Superior temporal gyrus (tissue), 1 donor: Measurements from ENCODE around the gene CNTROB.

Experiments
- DNase-seq: peaks from one replicate; pipeline ENCODE4 v3.0.0-alpha.2; 2016; ENCODE audit errors: extremely low spot score

The CNTROB gene

DNA sequence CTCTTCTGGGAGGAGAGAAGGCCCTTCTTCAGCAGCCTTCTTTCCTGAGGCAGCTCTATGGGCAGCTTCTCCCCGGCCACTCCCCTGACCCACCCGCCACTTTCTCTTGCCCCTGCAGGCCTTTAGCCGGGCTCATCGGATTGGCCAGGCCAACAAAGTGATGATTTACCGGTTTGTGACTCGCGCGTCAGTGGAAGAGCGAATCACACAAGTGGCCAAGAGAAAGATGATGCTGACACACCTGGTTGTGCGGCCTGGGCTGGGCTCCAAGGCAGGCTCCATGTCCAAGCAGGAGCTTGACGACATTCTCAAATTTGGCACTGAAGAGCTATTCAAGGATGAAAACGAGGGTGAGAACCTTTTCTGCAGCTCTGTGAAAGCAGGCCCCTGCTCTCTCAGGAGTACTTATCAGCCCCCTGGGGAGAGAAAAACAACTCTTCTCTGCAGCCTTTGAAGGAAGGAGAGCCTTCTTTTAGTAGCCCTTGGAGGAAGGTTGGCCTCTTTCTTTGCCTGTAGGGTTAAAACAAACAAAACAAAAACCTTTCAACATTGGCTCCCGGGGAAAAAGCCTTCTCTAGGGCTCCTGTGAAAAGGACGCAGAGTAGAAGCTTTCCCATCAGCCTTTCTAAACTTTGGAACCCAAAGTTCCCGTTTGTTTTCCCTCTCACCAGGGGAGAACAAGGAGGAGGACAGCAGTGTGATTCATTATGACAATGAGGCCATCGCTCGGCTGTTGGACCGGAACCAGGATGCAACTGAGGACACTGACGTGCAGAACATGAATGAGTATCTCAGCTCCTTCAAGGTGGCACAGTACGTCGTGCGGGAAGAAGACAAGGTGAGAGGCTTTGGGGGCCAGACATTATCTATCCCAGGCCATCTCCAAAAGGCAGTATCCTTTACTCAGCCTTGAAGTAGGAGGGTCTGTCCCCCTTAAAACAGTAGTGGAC, 28.6 kb upstream of the CNTROB start:
- DNase-seq = no peak

DNA sequence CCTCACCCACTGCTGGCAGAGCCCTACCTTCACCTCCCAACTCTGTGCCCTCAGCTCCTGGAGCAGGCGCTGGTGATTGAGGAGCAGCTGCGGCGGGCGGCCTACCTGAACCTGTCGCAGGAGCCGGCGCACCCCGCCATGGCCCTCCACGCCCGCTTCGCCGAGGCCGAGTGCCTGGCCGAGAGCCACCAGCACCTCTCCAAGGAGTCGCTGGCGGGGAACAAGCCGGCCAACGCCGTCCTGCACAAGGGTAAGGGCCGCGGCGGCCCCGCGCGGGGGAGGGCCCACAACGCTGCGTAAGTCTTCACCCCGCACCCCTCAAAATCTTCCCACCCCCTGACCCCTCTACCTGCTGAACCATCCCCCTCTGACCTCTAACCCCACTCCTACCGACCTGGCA, 22.9 kb upstream of the CNTROB start:
- no peak for DNase-seq

GRCh38 chr17:7910281-7910680, 21.7 kb upstream of the CNTROB start:
- no peak for DNase-seq

DNA sequence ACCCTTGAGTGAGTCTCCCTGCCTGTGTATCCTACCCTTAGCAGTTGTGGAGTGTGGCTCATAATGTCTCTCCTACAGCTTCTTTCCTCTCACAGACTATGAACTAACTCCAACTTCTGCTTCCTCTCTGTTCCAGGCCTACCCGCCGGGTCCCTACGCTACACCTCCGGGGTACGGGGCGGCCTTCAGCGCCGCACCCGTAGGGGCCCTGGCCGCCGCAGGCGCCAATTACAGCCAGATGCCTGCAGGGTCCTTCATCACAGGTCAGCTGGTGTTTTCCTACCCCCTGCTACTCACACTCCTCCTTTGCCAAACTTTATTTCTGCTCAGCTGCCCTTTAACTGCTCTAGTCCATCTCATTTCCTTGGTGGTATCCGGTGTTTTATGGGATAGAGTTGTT, 21.3 kb upstream of the CNTROB start:
- no peak for DNase-seq

- no peak for DNase-seq
Measured at GRCh38 chr17:7911116-7911515, 20.9 kb upstream of the CNTROB start.

GRCh38 chr17:7912927-7913524, 19.0 kb upstream of the CNTROB start:
- peak; percentile 76 for DNase-seq

- peak; percentile 62 for DNase-seq
Measured at GRCh38 chr17:7915179-7915610, 16.8 kb upstream of the CNTROB start.

DNA sequence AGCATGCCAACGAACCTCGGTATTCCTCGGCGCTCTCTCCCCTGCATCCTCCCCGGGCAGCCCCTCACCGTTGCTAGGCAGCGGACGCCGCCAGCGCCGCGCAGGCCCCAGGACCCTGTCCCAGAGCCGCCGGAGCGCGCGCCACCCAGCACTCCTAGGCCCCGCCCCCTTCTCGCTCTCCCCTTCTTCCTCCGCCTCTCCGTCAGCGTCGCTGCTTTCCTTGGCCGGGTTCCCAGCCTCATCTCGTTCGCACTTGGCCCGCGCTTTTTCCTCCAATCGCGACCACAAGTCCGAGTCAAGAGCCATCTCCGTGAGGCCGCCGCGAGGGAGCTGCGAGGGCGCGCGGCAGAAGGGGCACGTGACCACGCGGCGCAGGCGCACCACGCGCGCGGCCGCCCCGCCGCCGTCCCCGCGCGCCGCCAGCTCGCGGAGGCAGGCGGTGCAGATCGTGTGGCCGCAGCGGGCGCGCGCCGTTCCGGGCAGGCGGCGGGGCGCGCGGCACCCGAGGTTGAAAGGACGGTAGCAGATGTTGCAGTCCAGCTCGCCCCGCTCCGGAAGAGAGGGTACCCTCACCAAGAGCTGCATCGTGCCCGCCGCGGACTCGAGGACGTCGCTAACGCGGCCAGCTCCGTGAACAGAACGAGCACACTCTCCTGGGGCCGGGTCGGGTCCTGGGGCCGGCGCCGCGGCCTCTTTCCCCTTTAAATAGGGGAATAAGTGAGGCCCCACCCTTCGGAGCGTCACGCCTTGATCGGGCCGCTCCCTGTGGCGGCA, 16.2 kb upstream of the CNTROB start, which contains the start of gene RNF227:
Gene RNF227, minus strand, starts transcription at position 679 of the 774 bp plus-strand sequence. Its CDS starts 94 bp downstream, at position 585.
- DNase-seq = peak; percentile 83

GRCh38 chr17:7916385-7916682, 15.7 kb upstream of the CNTROB start:
- DNase-seq = no peak

- DNase-seq = no peak
Measured at GRCh38 chr17:7916808-7917207, 15.2 kb upstream of the CNTROB start.

DNA sequence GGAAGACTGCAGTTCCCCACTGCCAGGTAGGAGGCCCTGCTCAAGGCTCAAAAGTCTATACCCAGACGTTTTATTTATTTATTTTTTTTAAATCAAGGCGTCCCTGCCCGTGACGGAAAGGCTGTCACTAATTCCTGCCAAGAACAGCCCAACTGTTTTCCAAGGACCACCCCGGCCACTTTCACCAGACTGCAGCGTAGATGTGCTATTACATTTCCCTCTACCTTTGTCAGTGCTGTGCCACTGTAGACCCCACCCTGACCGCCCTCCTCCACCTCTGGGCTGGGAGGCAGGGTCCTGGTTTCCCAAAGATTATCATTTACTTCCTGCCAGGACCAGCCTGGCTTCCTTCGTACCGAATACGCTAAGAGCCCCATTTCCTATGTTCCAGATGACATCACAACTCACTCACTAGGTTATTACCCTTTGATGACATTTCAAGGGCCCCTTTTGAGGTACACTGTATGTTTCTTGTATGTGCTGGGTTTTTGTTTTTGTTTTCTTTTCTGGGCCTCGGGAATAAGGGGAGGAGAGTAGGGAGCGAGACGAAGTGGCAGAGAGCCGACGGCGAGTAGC, 9.6 kb upstream of the CNTROB start:
- DNase-seq = no peak

GRCh38 chr17:7922845-7923628, 9.0 kb upstream of the CNTROB start:
- peak; percentile 78 for DNase-seq

DNA sequence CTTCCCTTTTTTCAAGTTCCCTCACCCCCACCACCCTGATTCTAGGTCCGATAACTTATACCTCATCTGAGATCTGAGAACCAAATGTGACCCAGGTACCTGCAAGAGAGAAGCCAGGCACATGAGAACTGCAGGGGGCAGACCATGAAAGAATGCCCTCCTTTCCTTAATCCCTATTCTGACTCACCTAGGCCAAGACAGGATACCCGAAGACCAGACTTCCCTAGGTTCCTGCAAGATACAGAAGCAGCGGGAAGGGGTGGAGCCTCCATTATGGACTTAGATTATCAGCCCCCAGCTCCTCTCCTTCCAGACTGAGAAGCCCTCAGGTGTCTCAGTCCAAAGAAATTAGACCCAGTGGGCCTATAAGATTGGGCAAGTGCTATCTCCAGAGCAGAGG, 4.4 kb upstream of the CNTROB start:
- DNase-seq = no peak

- DNase-seq = peak; percentile 78
Measured at GRCh38 chr17:7929158-7930023, 2.6 kb upstream of the CNTROB start, which contains the start of gene KCNAB3. KCNAB3 (minus strand) TSS chr17:7929856; CDS start chr17:7929435, 421 bp downstream.

GRCh38 chr17:7930841-7931631, 970 bp upstream of the CNTROB start:
- no peak for DNase-seq

DNA sequence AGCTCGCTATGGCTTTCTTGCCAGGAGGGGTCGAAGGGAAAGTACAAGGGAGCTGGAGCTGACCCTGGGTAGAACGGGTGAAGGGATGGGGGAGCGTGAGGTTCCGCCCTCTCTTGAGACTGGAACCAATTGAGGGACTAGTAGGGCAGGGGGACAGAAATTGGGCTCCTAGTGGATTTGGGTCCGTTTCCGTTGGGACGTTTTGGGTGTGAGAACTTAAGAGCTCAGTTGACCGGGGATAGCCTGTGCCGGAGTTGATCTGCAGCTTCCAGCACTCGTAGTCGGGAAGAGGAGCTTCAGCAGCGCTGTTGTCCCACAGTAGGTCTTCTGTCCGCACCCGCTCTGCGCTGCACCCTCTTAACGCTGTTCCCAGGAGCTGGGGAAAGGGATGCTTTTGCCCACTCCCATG, 481 bp downstream of the CNTROB start:
- no peak for DNase-seq

- no peak for DNase-seq
Measured at GRCh38 chr17:7932949-7933348, 943 bp downstream of the CNTROB start.

DNA sequence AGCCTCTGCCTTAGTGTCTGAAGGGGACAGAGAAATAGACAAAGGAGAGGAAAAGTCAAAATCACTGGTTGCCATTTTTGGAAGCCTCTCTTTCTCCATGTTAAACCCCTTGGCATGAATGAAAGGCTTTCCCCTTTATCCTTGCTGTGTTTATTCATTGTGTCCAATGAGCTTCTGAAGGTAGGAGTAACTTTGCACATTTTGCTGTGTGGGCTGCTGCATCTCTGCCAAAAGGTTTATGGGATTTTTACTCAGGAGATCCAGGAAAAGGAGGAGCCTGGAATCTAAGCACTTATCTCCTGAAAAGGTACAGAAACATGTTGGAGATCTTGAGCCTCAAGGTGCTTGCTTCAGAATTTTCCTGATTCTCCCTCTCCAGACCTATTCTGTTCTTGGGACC, 3.9 kb downstream of the CNTROB start:
- peak; percentile 46 for DNase-seq

- DNase-seq = no peak
Measured at GRCh38 chr17:7940034-7940433, 8.0 kb downstream of the CNTROB start.
